Activated naive CD8-positive, alpha-beta T cell treated with anti-CD3 and anti-CD28 coated beads, Interleukin-2, amount 10 ng/mL, durations not matched to agents 7 days and 5 days (primary cell): Measurements from ENCODE around the gene CMPK1. TPM values are rescaled to one million over a fixed set of nuclear protein-coding genes. Genes with fewer than 3 reads are reported as not detected.

Source experiments
- ATAC-seq: fragments of 150-1000 bp; cut with Tn5 transposase; one replicate; pipeline ENCODE4 v1.10.0; 2021; ENCODE audit warnings: low read depth, moderate library complexity
- POLR2A ChIA-PET: fragments of 350-600 bp; sonication (Branson Sonifier 250); formaldehyde crosslinking; loops from one replicate; lab custom pipeline; 2021; ENCODE audit warnings: antibody characterized with exemption; lab: Charles Lee
- DNase-seq: peaks from one replicate; pipeline ENCODE4 v3.0.0; 2021
- H3K27ac Mint-ChIP-seq: one replicate; pipeline ENCODE4 v1.8.0; 2022; ENCODE audit warnings: mild to moderate bottlenecking, mixed read lengths
- H3K27me3 Mint-ChIP-seq: one replicate; pipeline ENCODE4 v1.8.0; 2022; ENCODE audit warnings: mild to moderate bottlenecking, moderate library complexity, mixed read lengths
- H3K36me3 Mint-ChIP-seq: one replicate; pipeline ENCODE4 v1.8.0; 2021; ENCODE audit warnings: mild to moderate bottlenecking, mixed read lengths
- H3K4me1 Mint-ChIP-seq: one replicate; pipeline ENCODE4 v1.8.0; 2021; ENCODE audit warnings: mixed read lengths
- H3K4me3 Mint-ChIP-seq: one replicate; pipeline ENCODE4 v1.8.0; 2022; ENCODE audit warnings: mild to moderate bottlenecking, moderate library complexity, mixed read lengths
- H3K9me3 Mint-ChIP-seq: one replicate; pipeline ENCODE4 v1.8.0; 2021; ENCODE audit warnings: mixed read lengths
- total RNA-seq, 2 experiments: library from RNA; stranded (reverse); gene quantifications; one replicate each; pipeline ENCODE4 v1.2.3, GENCODE V29; 2021

CMPK1 gene
- total RNA-seq, 2 experiments from 2014 or later, result 98.8 to 102 TPM

GRCh38 chr1:47388891-47389238, 55.3 kb downstream of the CMPK1 start:
- H3K4me3 Mint-ChIP-seq, result no peak overlapping the region
- peak; percentile 56 for DNase-seq
- H3K4me1 Mint-ChIP-seq, result no peaks in the 10 kb centered on the region
- POLR2A ChIA-PET, result no interaction called here
- H3K36me3 Mint-ChIP-seq, result no peaks in the 10 kb centered on the region
- no peak overlapping the region for H3K27ac Mint-ChIP-seq
- H3K27me3 Mint-ChIP-seq, result peaks cover 21% of the 10 kb centered on the region
- ATAC-seq, result peak; percentile 79
- H3K9me3 Mint-ChIP-seq, result no peaks in the 10 kb centered on the region

GRCh38 chr1:47389731-47390130, 56.1 kb downstream of the CMPK1 start:
- H3K4me3 Mint-ChIP-seq, result no peak overlapping the region
- no peak overlapping the region for H3K27ac Mint-ChIP-seq
- DNase-seq (no peak), ATAC-seq (no peak)
- H3K4me1 Mint-ChIP-seq, result no peaks in the 10 kb centered on the region
- no peaks in the 10 kb centered on the region for H3K36me3 Mint-ChIP-seq
- peaks cover 23% of the 10 kb centered on the region for H3K27me3 Mint-ChIP-seq
- POLR2A ChIA-PET, result no interaction called here
- H3K9me3 Mint-ChIP-seq, result no peaks in the 10 kb centered on the region

GRCh38 chr1:47390843-47391242, 57.3 kb downstream of the CMPK1 start:
- ATAC-seq, result no peak
- Mint-ChIP-seq H3K9me3 (no peaks in the 10 kb centered on the region), H3K27me3 (peaks cover 30% of the 10 kb centered on the region), H3K36me3 (no peaks in the 10 kb centered on the region), H3K4me1 (no peaks in the 10 kb centered on the region), H3K27ac (no peak overlapping the region), H3K4me3 (no peak overlapping the region)
- POLR2A ChIA-PET, result no interaction called here
- no peak for DNase-seq

GRCh38 chr1:47393141-47393540, 59.6 kb downstream of the CMPK1 start:
- Mint-ChIP-seq H3K27me3 (peaks cover 34% of the 10 kb centered on the region), H3K27ac (no peak overlapping the region), H3K4me3 (no peak overlapping the region), H3K4me1 (no peaks in the 10 kb centered on the region), H3K9me3 (no peaks in the 10 kb centered on the region), H3K36me3 (no peaks in the 10 kb centered on the region)
- DNase-seq, result no peak
- ATAC-seq, result no peak
- POLR2A ChIA-PET, result no interaction called here

GRCh38 chr1:47395433-47395832, 61.8 kb downstream of the CMPK1 start:
- H3K9me3 Mint-ChIP-seq, result no peaks in the 10 kb centered on the region
- ATAC-seq, result no peak
- POLR2A ChIA-PET, result no interaction called here

GRCh38 chr1:47396671-47397196, 63.1 kb downstream of the CMPK1 start:
- Mint-ChIP-seq H3K4me3 (no peak overlapping the region), H3K9me3 (no peaks in the 10 kb centered on the region), H3K36me3 (no peaks in the 10 kb centered on the region), H3K4me1 (no peaks in the 10 kb centered on the region), H3K27ac (no peak overlapping the region), H3K27me3 (peaks cover 30% of the 10 kb centered on the region)
- DNase-seq (no peak), ATAC-seq (no peak)
- POLR2A ChIA-PET, result no interaction called here

More at GRCh38 chr1:47395433-47395832, 61.8 kb downstream of the CMPK1 start:
- no peaks in the 10 kb centered on the region for H3K4me1 Mint-ChIP-seq
- H3K27me3 Mint-ChIP-seq, result peaks cover 31% of the 10 kb centered on the region
- no peak overlapping the region for H3K4me3 Mint-ChIP-seq
- DNase-seq, result no peak
- no peak overlapping the region for H3K27ac Mint-ChIP-seq
- no peaks in the 10 kb centered on the region for H3K36me3 Mint-ChIP-seq

GRCh38 chr1:47399138-47399845, 65.7 kb downstream of the CMPK1 start:
- ATAC-seq, result no peak
- Mint-ChIP-seq H3K4me1 (no peaks in the 10 kb centered on the region), H3K9me3 (no peaks in the 10 kb centered on the region), H3K27me3 (peaks cover 26% of the 10 kb centered on the region), H3K36me3 (no peaks in the 10 kb centered on the region), H3K4me3 (no peak overlapping the region), H3K27ac (no peak overlapping the region)
- DNase-seq, result no peak
- POLR2A ChIA-PET, result no interaction called here

- POLR2A ChIA-PET, result no interaction called here
- no peak for ATAC-seq
- Mint-ChIP-seq H3K9me3 (no peaks in the 10 kb centered on the region), H3K27ac (no peak overlapping the region), H3K4me3 (no peak overlapping the region), H3K36me3 (no peaks in the 10 kb centered on the region), H3K4me1 (no peaks in the 10 kb centered on the region), H3K27me3 (peaks cover 26% of the 10 kb centered on the region)
- no peak for DNase-seq
Observed at GRCh38 chr1:47399846-47400155, 66.2 kb downstream of the CMPK1 start.

- POLR2A ChIA-PET, result no interaction called here
- DNase-seq, result no peak
- no peaks in the 10 kb centered on the region for H3K36me3 Mint-ChIP-seq
Observed at GRCh38 chr1:47401761-47402160, 68.2 kb downstream of the CMPK1 start.

GRCh38 chr1:47402591-47402990, 69.0 kb downstream of the CMPK1 start:
- H3K9me3 Mint-ChIP-seq, result no peaks in the 10 kb centered on the region
- POLR2A ChIA-PET, result no interaction called here
- ATAC-seq (no peak), DNase-seq (no peak)
- H3K27ac Mint-ChIP-seq, result no peak overlapping the region
- H3K36me3 Mint-ChIP-seq, result no peaks in the 10 kb centered on the region
- H3K4me3 Mint-ChIP-seq, result no peak overlapping the region
- peaks cover 16% of the 10 kb centered on the region for H3K27me3 Mint-ChIP-seq
- no peaks in the 10 kb centered on the region for H3K4me1 Mint-ChIP-seq

More at GRCh38 chr1:47401761-47402160, 68.2 kb downstream of the CMPK1 start:
- H3K9me3 Mint-ChIP-seq, result no peaks in the 10 kb centered on the region
- peaks cover 18% of the 10 kb centered on the region for H3K27me3 Mint-ChIP-seq
- H3K4me3 Mint-ChIP-seq, result no peak overlapping the region
- H3K27ac Mint-ChIP-seq, result no peak overlapping the region
- no peak for ATAC-seq
- no peaks in the 10 kb centered on the region for H3K4me1 Mint-ChIP-seq

- Mint-ChIP-seq H3K4me1 (no peaks in the 10 kb centered on the region), H3K36me3 (no peaks in the 10 kb centered on the region), H3K27ac (no peak overlapping the region), H3K9me3 (no peaks in the 10 kb centered on the region), H3K4me3 (no peak overlapping the region), H3K27me3 (peaks cover 20% of the 10 kb centered on the region)
- no peak for DNase-seq
- POLR2A ChIA-PET, result no interaction called here
- no peak for ATAC-seq
Observed at GRCh38 chr1:47403321-47403910, 69.8 kb downstream of the CMPK1 start.

- Mint-ChIP-seq H3K9me3 (no peaks in the 10 kb centered on the region), H3K27me3 (peaks cover 23% of the 10 kb centered on the region), H3K4me3 (no peak overlapping the region), H3K4me1 (no peaks in the 10 kb centered on the region), H3K27ac (no peak overlapping the region), H3K36me3 (no peaks in the 10 kb centered on the region)
- POLR2A ChIA-PET, result no interaction called here
- ATAC-seq (no peak), DNase-seq (no peak)
Observed at GRCh38 chr1:47405697-47406096, 72.1 kb downstream of the CMPK1 start.

GRCh38 chr1:47406966-47407365, 73.4 kb downstream of the CMPK1 start:
- Mint-ChIP-seq H3K4me1 (no peaks in the 10 kb centered on the region), H3K27me3 (peaks cover 17% of the 10 kb centered on the region), H3K36me3 (no peaks in the 10 kb centered on the region), H3K4me3 (no peak overlapping the region), H3K9me3 (no peaks in the 10 kb centered on the region), H3K27ac (no peak overlapping the region)
- ATAC-seq (no peak), DNase-seq (no peak)
- POLR2A ChIA-PET, result no interaction called here

- no peak overlapping the region for H3K4me3 Mint-ChIP-seq
- no peak overlapping the region for H3K27ac Mint-ChIP-seq
- H3K36me3 Mint-ChIP-seq, result no peaks in the 10 kb centered on the region
- H3K9me3 Mint-ChIP-seq, result no peaks in the 10 kb centered on the region
- no peaks in the 10 kb centered on the region for H3K4me1 Mint-ChIP-seq
- POLR2A ChIA-PET, result no interaction called here
- no peak for DNase-seq
- peaks cover 17% of the 10 kb centered on the region for H3K27me3 Mint-ChIP-seq
- ATAC-seq, result no peak
Observed at GRCh38 chr1:47407481-47407880, 73.9 kb downstream of the CMPK1 start.
